AG08395 (cell line): ENCODE measurements around the gene RAD51AP1.
A peak's percentile ranks its signal among the peaks of the same experiment; 100 is the strongest.

Experiments
- DNase-seq: peaks from one replicate; pipeline ENCODE4 v3.0.0; 2012; ENCODE audit warnings: mixed read lengths, low spot score

The RAD51AP1 gene

DNA sequence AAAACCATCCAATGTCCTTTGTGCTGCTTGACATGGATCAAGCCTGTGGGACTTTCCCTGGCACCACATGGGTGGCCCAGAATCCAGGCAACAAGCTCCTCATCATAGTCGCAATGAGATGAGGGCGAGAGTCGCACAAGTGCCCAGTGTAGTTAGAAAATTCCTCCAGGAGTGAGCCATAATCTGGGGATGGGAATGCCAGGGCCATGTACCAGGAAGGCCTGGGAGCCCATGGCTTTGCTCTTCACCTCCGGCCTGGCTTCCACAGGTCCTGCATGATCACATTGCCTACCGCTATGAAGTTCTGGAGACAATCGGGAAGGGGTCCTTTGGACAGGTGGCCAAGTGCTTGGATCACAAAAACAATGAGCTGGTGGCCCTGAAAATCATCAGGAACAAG is 57.2 kb downstream of the RAD51AP1 start:
- DNase-seq, result no peak

DNA sequence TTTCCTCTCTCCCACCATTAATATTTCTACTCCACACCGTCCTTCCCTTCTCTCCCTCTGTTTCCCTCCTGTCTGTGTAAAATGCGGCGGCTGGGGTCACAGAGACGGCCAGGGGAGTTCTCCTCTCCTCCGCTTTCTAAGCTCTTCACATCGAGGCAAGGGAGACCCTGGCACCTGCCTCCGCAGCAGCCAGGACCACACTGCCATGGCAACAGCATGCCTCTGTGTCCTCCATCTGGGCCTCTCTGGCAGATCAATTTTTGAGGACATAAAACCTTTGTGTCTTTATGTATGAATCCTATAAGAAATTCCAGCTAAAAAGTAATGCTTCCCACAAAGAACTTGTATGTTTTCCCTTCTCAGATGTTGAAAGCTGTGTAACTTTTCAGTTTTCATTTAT is 64.7 kb downstream of the RAD51AP1 start:
- no peak for DNase-seq

DNA sequence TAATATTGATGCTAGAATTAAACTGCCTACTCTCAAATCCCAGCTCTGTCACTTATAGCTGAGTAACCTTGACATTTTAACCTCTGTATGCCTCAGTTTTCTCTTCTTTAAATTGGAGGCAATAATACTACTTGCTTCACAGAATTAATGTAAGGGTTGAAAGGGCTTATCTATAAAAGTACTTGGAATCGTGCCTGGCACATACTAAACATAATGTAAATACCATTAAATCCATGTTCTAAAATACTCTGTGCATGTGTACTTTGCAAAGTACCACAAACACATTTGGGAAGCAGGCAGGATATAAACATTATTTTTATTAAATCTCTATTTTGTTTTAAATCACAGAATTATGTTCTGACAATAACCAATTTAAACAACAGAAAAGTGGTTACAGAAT is 65.3 kb downstream of the RAD51AP1 start:
- no peak for DNase-seq

DNA sequence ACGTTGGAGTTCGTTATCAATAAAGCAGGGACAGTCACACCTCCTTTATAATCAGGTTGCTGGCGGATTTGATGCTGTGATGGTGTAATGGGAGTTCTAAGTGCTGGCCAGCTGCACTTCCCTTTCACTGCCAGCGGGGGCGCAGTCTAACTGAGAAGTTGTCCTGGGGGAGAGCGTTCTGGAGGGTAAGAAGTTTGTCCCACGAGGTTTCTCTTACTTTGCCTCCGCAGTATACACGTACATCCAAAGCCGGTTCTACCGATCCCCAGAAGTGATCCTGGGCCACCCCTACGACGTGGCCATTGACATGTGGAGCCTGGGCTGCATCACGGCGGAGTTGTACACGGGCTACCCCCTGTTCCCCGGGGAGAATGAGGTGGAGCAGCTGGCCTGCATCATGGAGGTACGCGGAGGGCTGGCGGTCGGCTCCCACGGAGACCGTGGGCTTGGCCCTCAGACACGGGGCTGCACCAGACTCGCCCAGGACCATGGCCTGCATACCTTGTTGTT is 66.0 kb downstream of the RAD51AP1 start:
- peak; percentile 92 for DNase-seq

DNA sequence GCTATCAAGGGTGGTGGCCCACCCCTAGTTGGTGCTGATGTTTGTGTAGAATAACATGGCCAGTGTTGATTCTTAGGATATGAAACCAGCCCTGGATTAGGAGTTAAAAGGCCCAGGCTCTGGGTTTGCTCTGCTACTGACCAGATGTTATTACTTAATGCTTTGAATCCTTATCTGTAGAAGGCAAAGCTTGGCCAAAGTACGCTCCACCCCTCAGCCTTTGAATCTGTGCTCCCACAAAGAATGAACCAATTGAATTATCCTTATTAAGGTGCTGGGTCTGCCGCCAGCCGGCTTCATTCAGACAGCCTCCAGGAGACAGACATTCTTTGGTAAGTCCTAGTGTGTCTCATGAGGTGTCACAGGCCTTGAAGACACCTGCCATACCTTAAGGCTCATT is 68.4 kb downstream of the RAD51AP1 start:
- no peak for DNase-seq

DNA sequence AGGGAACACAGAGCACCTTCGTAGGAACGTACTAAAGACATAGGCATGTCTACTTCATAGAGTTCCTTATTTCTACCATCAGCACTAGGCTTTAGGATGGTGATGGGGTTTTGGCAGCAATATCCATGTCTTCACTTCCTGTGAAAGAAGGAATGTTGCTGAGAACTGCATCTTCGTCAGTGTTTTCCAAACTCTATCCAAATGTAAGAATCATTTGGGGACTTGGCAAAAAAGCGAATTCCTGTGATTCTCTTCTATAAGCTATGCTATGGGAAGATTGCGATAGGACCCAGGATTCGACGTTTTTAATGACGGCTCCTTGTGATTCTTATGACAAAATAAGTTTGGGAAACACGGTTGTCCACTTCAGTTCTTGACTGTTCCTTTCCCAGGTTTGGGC is 70.4 kb downstream of the RAD51AP1 start:
- no peak for DNase-seq
